Esophagus squamous epithelium (tissue), 5 donors: ENCODE results near the gene COL15A1. TPM values are rescaled to one million over a fixed set of nuclear protein-coding genes. Genes with fewer than 3 reads are reported as not detected.

ENCODE experiments used
- DNase-seq: peaks from one replicate; lab custom pipeline; 2025; lab: John Stamatoyannopoulos, UW
- H3K27ac ChIP-seq, 4 donors: fragments of 200-600 bp; sonication (generic); one replicate each; pipeline ENCODE4 v1.5.1; 2016 to 2019; ENCODE audit warnings: mild to moderate bottlenecking in 1 of 4
- H3K27me3 ChIP-seq, 4 donors: fragments of 200-600 bp; sonication (generic); 1 replicate in 3 of 4; 2 replicates in 1 of 4; pipeline versions ENCODE4 v1.5.1 to v1.6.0; 2017 to 2021; ENCODE audit warnings: antibody characterized with exemption in 1 of 4
- H3K36me3 ChIP-seq, 3 donors: fragments of 200-600 bp; sonication (generic); one replicate each; pipeline ENCODE4 v1.5.1; 2016 to 2019
- H3K4me1 ChIP-seq, 3 donors: fragments of 200-600 bp; sonication (generic); one replicate each; pipeline ENCODE4 v1.5.1; 2017 to 2019
- H3K4me3 ChIP-seq, 4 donors: fragments of 200-600 bp; sonication (generic); 1 replicate in 3 of 4; 2 replicates in 1 of 4; pipeline ENCODE4 v1.5.1; 2016 to 2019; ENCODE audit warnings: mild to moderate bottlenecking in 2 of 4, moderate library complexity in 1 of 4
- H3K9me3 ChIP-seq, 3 donors: fragments of 200-600 bp; sonication (generic); one replicate each; pipeline ENCODE4 v1.5.1; 2016 to 2019
- POLR2A ChIP-seq, 4 donors: fragments of 450-650 bp; IDR thresholded peaks; one replicate each; pipeline ENCODE4 v1.6.1; 2017; ENCODE audit warnings: antibody characterized with exemption in 4 of 4, mild to moderate bottlenecking in 4 of 4, moderate library complexity in 3 of 4
- WGBS, 2 donors: methylation state at CpG; one replicate each; pipeline ENCODE4 v1.1.5; 2018; 5-methylcytosine and 5-hydroxymethylcytosine counted together
- intact Hi-C: fragments of 100-400 bp; cut with DNase I; formaldehyde crosslinking; loops from one replicate; pipeline ENCODE4 v1.15.0; 2022
- total RNA-seq, 4 donors: library from RNA; depleted of rRNA; stranded (reverse); fragments of >200 nt; gene quantifications; one replicate each; pipeline ENCODE4 v1.1.0, GENCODE V29; 2016
- TF ChIP-seq, protein P1 (sequence below), 6 experiments: fragments of 450-650 bp in 4 of 6; fragments of 200-600 bp in 2 of 6; sonication (generic) in 2 of 6; IDR thresholded peaks; one replicate each; pipeline ENCODE4 v1.5.1; 2016 to 2019; ENCODE audit warnings: antibody characterized with exemption in 6 of 6, mild to moderate bottlenecking in 4 of 6, moderate library complexity in 4 of 6
- donor health status: DM: yes; HTN: yes; CAD: no.

The COL15A1 gene
- total RNA-seq, 4 donors from 2014 or later = 3.4 to 33.2 (median 9.7) TPM

DNA sequence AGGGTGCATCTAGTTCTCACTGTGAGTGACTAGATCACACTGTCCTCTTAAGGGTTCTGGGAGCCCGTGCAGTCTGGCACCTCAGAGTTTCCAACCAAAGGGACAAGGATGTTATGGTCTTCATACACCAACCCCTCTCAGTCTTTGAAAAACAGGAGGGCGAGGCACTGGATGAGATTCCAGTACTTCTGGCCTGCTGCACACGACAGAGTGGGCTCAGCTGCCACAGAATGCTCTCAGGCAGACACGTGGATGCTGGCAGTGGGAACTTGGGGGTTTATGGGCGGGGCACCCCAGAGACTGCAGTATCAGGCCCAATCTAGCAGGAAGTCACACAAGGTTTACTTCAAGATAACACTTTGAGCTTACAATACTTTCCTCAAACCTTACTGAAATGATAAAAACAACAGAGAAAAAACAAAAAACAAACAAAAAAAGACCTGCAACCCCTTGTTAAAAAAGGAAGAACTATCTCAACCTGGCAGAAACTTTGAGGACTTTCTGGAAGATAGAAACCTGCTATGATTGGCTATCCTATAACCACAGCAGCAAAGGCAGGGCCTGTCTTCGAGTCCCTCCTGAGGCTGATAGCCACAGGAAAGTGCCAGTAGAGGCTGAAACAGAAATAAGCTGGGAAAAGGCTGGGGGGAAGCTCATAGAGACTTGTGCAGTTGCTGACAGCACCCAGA lies 132.9 kb downstream of the COL15A1 start:
- no peaks in the 10 kb centered on the region for H3K27me3 ChIP-seq
- WGBS, 2 donors = 30 to 54% methylated on average over 5 to 6 of the region's 6 CpGs
- peaks cover 0 to 16% (median 6%) of the 10 kb centered on the region in 3 donors for H3K4me1 ChIP-seq
- no peak overlapping the region for H3K4me3 ChIP-seq
- DNase-seq = no peak
- no peaks in the 10 kb centered on the region for H3K36me3 ChIP-seq
- H3K9me3 ChIP-seq = no peaks in the 10 kb centered on the region
- H3K27ac ChIP-seq = no peak overlapping the region
- TF ChIP-seq, protein P1, sequence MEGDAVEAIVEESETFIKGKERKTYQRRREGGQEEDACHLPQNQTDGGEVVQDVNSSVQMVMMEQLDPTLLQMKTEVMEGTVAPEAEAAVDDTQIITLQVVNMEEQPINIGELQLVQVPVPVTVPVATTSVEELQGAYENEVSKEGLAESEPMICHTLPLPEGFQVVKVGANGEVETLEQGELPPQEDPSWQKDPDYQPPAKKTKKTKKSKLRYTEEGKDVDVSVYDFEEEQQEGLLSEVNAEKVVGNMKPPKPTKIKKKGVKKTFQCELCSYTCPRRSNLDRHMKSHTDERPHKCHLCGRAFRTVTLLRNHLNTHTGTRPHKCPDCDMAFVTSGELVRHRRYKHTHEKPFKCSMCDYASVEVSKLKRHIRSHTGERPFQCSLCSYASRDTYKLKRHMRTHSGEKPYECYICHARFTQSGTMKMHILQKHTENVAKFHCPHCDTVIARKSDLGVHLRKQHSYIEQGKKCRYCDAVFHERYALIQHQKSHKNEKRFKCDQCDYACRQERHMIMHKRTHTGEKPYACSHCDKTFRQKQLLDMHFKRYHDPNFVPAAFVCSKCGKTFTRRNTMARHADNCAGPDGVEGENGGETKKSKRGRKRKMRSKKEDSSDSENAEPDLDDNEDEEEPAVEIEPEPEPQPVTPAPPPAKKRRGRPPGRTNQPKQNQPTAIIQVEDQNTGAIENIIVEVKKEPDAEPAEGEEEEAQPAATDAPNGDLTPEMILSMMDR (IDR thresholded peaks at IDR 0.05) = no peak
- TF ChIP-seq POLR2A (IDR thresholded peaks at IDR 0.05) = no peak
- intact Hi-C loops = no loop called here

DNA sequence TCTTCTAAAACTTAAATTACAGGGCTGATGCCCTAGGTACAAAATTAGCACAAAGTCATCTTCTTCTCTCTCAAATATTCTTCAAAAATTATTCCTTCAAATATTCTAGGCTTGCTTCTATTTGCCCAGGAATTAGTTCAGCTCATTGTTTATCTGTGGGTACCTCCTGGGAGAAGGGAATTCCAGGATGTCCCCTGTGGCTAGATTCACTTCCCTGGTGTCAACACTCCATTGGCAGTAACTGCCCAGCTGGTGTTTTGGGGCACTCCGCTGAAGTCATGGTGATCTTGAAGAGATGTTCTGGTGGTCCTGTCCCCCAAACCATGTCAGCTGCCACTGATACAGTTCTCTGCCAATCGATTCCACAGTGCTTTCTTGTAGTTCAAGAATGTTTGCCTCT lies 135.0 kb downstream of the COL15A1 start:
- H3K4me1 ChIP-seq = peaks cover 0 to 16% (median 6%) of the 10 kb centered on the region in 3 donors
- DNase-seq = no peak
- no peak overlapping the region for H3K27ac ChIP-seq
- WGBS, 2 donors = 72 to 76% methylated on average over 2 of the region's 2 CpGs
- H3K4me3 ChIP-seq = no peak overlapping the region
- H3K36me3 ChIP-seq = no peaks in the 10 kb centered on the region
- H3K27me3 ChIP-seq = no peaks in the 10 kb centered on the region
- TF ChIP-seq, protein P1 (IDR thresholded peaks at IDR 0.05) = no peak
- TF ChIP-seq POLR2A (IDR thresholded peaks at IDR 0.05) = no peak
- no peaks in the 10 kb centered on the region for H3K9me3 ChIP-seq
- intact Hi-C loops = no loop called here

DNA sequence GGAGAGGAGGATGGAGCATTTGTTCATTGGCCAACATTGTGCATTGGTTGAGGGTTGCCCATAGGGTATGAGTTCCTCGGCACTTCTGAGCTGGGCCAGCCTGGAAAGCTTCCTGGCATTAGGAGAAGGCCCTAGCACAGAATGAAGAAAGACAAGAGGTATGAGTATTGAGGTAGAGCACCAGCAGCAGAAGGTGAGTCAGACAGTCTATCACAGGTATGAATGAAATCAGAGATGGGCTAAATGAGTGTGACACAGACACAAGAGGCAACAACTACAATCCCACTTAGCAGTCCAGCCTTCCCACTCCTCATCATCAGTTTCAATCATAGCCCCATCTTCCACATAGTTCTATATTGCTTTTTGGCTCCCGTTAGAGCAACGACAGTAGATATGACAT lies 135.8 kb downstream of the COL15A1 start:
- Histone ChIP-seq H3K9me3 (no peaks in the 10 kb centered on the region), H3K27ac (no peak overlapping the region), H3K27me3 (no peaks in the 10 kb centered on the region), H3K4me3 (no peak overlapping the region), H3K36me3 (no peaks in the 10 kb centered on the region), H3K4me1 (peaks cover 0 to 16% (median 6%) of the 10 kb centered on the region in 3 donors)
- no peak for TF ChIP-seq POLR2A (IDR thresholded peaks at IDR 0.05)
- TF ChIP-seq, protein P1 (IDR thresholded peaks at IDR 0.05) = no peak
- 74% methylated on average over 3 of the region's 3 CpGs for WGBS, 2 donors
- intact Hi-C loops = no loop called here
- no peak for DNase-seq

DNA sequence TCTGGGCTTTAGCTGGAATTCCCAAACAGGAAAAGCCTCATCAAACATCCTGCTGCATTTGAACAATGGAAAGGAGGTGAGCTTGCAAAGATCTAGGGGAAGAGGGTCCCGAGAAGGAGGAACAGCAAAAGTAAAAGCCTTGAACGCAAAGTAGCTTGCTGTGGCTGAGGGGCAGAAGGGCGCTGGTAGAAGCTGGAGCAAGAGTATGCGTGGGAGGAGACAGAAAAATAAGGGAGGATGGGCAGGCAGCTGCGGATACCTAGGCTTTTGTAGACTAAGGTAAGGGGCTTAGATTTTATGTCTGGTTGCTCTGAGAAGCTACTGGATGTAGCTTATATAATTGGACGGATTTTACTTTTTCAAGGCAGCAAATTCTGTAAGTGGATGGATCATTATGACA lies 139.3 kb downstream of the COL15A1 start:
- Histone ChIP-seq H3K27ac (no peak overlapping the region), H3K36me3 (no peaks in the 10 kb centered on the region), H3K4me3 (no peak overlapping the region), H3K4me1 (peaks cover 0 to 7% (median 3%) of the 10 kb centered on the region in 3 donors), H3K27me3 (no peaks in the 10 kb centered on the region), H3K9me3 (no peaks in the 10 kb centered on the region)
- DNase-seq = no peak
- WGBS, 2 donors = 73 to 77% methylated on average over 6 of the region's 6 CpGs
- TF ChIP-seq, protein P1 (IDR thresholded peaks at IDR 0.05) = no peak
- no peak for TF ChIP-seq POLR2A (IDR thresholded peaks at IDR 0.05)
- intact Hi-C loops = no loop called here
